ENCODE results near the gene CD300A. TPM values are rescaled to one million over a fixed set of nuclear protein-coding genes. Genes with fewer than 3 reads are reported as not detected.

Gene CD300A
- total and polyA plus RNA-seq, 2 donors (not counting 3 experiments of a cell fraction or from before 2014, with no cell fraction given), result not detected

DNA sequence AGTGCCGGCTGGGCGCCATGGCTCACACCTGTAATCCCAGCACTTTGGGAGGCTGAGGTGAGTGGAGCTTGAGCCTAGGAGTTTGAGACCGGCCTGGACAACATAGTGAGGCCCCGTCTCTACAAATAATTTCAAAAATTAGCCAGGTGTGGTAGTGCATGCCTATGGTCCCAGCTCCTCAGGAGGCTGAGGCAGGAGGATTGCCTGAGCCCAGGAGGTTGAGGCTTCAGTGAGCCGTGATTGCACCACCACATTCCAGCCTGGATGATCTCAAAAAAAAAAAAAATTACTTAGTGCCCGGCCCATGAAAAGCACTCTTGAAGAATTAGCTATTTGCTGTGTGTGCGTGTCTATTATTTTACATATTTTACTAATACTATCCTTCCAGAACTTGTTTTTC is 24.9 kb upstream of the CD300A start:
- no peak overlapping the region for H3K9ac ChIP-seq (replicated peaks; ENCODE audit: extremely low read depth, insufficient read depth, low read length)
- ChIA-PET CTCF (no interaction called here), POLR2A (no interaction called here)
- DNase-seq (ENCODE audit: low read depth, low spot score), result no peak
- no peaks in the 10 kb centered on the region for H3K36me3 ChIP-seq (ENCODE audit: control insufficient read depth in 2 of 2, extremely low read depth in 1 of 2, insufficient read depth in 2 of 2, low read length in 2 of 2)
- H3K27me3 ChIP-seq (ENCODE audit: control insufficient read depth in 2 of 2, insufficient read depth in 2 of 2, low read length in 2 of 2), result no peaks in the 10 kb centered on the region
- no peaks in the 10 kb centered on the region for H3K4me1 ChIP-seq (ENCODE audit: control insufficient read depth, extremely low read depth, insufficient read depth, low read length)
- no TSS peak for BruUV-seq (replicated peaks)
- H3K4me2 ChIP-seq (ENCODE audit: insufficient read depth, low read length), result no peak overlapping the region
- H3K9me3 ChIP-seq (replicated peaks; ENCODE audit: control insufficient read depth, insufficient read depth, low read length), result no peaks in the 10 kb centered on the region
- no peaks in the 10 kb centered on the region for H3K79me2 ChIP-seq (ENCODE audit: control insufficient read depth, insufficient read depth, low read length)
- no peak overlapping the region for H3K4me3 ChIP-seq (replicated peaks in 1 of 3; ENCODE audit: insufficient read depth in 1 of 3, low read depth in 1 of 3, low read length in 3 of 3)
- no peak for FAIRE-seq
- TF ChIP-seq EZH2 (IDR thresholded peaks at IDR 0.05; ENCODE audit: borderline replicate concordance, low read depth, low read length, severe bottlenecking) (no peak), JUN (IDR thresholded peaks at IDR 0.05; ENCODE audit: borderline replicate concordance, insufficient read depth, insufficient read length, low read depth) (no peak), POLR2AphosphoS5 (IDR thresholded peaks at IDR 0.05; ENCODE audit: insufficient read depth, low read depth, low read length) (no peak), POLR2A (IDR thresholded peaks at IDR 0.05; ENCODE audit: low read depth, low read length) (no peak), MYC (IDR thresholded peaks at IDR 0.05; ENCODE audit: low read depth, low read length) (no peak), GATA2 (IDR thresholded peaks at IDR 0.05; ENCODE audit: insufficient read depth, insufficient read length, low read depth, low read length) (no peak), FOS (IDR thresholded peaks at IDR 0.05; ENCODE audit: borderline replicate concordance, insufficient read depth, low read length) (no peak)
- TF ChIP-seq, protein P1, sequence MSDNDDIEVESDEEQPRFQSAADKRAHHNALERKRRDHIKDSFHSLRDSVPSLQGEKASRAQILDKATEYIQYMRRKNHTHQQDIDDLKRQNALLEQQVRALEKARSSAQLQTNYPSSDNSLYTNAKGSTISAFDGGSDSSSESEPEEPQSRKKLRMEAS (IDR thresholded peaks at IDR 0.05; ENCODE audit: insufficient read depth, insufficient read length), result no peak
- TF ChIP-seq, protein P2, sequence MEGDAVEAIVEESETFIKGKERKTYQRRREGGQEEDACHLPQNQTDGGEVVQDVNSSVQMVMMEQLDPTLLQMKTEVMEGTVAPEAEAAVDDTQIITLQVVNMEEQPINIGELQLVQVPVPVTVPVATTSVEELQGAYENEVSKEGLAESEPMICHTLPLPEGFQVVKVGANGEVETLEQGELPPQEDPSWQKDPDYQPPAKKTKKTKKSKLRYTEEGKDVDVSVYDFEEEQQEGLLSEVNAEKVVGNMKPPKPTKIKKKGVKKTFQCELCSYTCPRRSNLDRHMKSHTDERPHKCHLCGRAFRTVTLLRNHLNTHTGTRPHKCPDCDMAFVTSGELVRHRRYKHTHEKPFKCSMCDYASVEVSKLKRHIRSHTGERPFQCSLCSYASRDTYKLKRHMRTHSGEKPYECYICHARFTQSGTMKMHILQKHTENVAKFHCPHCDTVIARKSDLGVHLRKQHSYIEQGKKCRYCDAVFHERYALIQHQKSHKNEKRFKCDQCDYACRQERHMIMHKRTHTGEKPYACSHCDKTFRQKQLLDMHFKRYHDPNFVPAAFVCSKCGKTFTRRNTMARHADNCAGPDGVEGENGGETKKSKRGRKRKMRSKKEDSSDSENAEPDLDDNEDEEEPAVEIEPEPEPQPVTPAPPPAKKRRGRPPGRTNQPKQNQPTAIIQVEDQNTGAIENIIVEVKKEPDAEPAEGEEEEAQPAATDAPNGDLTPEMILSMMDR (IDR thresholded peaks at IDR 0.05; ENCODE audit: extremely low read depth in 1 of 2, insufficient read depth in 1 of 2, low read depth in 1 of 2, low read length in 2 of 2), result no peak
- no peaks in the 10 kb centered on the region for H4K20me1 ChIP-seq (replicated peaks; ENCODE audit: control insufficient read depth, extremely low read depth, insufficient read depth, low read length)
- no peak overlapping the region for H2AFZ ChIP-seq (ENCODE audit: low read depth, low read length)
- dilution Hi-C loops (cut with MboI; ENCODE audit: extremely low pct_ligation_motif_present, low sequenced_read_pairs), result no loop called here
- H3K9me1 ChIP-seq (replicated peaks; ENCODE audit: control insufficient read depth, extremely low read depth, insufficient read depth, low read length), result no peaks in the 10 kb centered on the region
- intact Hi-C loops (cut with micrococcal nuclease), result no loop called here
- no peak overlapping the region for H3K27ac ChIP-seq (ENCODE audit: insufficient read depth, low read depth, low read length)

All from endothelial cell of umbilical vein (primary cell).